Stimulated activated CD4-positive, alpha-beta T cell treated with anti-CD3 and anti-CD28 coated beads, Interleukin-12 subunit alpha, Interleukin-12 subunit beta, amount 100 ng/mL, for 24 hours (primary cell): ENCODE results near the gene PDZK1.
"Not testable (repeated sequence)": the region's sequence is repeated elsewhere in the genome, so short reads cannot be mapped to it uniquely, and the experiment has no call there.

Experiments
- DNase-seq, 2 experiments: peaks; one replicate each; pipeline ENCODE4 v3.0.0-alpha.2; 2020; ENCODE audit warnings: low read depth in 2 of 2

PDZK1 gene

DNA sequence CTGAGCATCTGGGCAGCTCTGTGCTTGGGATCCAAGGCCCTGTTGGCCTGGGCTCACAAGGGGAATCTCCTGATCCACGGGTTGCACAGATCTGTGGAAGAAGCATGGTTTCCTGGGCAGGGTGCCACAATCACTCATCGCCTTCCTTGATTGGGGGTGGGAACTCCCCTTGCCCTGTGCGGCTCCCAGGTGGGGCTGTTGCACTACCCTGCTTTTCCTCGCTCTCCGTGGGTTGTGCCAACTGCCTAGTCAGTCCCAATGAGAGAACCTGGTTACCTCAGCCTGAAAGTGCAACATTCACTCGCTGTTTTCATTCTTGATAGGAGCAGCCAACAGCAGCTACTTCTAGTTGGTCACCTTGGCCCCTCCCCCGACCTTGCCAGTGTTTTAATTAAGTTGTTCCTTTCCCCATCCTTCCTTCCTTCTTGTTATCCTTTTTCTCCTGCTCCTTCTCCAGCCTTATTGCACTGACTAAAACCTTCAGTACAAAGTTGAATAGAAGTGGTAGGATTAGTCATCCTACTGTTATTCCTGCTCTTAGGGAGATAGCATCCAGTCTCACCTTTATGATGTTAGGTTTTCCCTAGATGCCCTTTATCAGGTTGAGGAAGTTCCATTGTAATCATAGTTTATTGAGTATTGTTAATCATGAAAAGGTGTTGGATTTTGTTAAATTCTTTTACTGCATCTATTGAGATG lies 50.8 kb downstream of the PDZK1 start:
- DNase-seq: not testable (repeated sequence)

DNA sequence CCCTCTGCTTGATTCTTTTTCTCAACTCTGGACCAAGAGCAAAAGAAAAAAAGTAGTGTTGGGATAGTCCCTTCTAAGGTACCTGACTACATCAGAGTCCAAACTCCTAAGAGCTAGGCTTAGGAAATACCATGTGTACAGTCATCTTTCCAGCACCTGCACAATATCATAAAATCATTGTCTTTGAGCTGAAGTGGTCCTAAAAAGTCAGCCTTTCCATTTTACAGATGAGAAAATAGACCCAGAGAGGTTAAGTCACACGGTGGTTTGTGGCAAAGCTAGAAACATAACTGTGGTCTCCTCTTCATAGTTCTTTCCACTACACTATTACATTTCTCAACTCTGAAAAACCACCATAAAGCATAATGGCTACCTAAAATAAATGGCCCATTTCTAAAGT lies 63.2 kb downstream of the PDZK1 start:
- not testable (repeated sequence) for DNase-seq

DNA sequence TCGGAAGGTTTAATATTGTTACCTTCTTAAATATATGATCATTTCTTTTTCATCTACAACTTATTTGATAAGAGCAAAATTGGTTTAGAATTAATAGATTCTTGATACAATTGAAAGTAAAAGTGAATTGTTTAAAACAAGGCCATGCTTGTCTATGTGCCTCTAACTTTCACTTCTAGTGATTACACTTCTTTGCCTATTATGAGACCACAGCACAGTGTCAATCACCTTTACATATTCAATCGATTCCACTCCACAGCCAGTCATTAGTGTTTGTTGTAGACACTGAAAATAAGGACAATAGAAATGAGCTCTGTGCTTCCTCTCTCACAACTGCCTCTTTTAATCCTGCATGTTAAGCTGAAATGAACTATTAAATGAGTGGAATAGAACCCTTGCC lies 65.3 kb downstream of the PDZK1 start:
- DNase-seq: not testable (repeated sequence)

DNA sequence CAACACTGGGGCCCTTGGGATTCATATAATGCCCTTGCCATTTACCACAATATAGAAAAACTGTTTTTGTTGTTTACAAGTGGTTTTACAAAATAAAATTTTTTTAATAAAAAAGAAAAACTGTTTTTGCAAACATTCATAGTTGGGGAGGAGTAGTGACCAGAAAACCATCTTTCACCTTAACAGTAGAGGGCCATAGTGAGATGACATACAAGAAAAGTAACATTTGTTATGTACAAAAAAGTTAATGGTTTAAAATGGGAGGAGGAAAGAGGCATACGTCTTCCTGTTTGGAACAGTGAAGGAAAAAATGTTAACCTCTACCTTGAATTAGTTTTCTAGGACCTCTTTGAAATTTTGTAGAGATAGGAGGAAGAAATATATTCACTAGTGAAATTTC lies 70.9 kb downstream of the PDZK1 start:
- DNase-seq: not testable (repeated sequence)

DNA sequence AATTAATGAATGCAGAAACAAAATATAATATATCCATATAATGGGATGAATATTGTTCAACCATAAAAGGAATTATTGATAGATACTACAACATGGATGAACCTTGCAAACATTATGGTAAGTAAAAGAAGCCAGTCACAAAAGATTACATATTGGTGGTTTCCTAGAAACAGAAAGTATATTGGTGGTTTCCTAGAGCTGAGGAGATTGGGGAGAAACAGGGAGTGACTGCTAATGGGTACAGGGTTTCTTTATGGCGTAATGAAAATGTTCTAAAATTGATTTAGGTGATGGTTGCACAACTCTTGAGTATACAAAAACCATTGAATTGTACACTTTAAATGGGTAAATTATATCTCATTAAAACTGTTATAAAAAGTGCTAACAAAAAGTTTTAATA lies 85.0 kb downstream of the PDZK1 start:
- DNase-seq: not testable (repeated sequence)
